GM13977 (cell line): Measurements from ENCODE around the gene TGFBR3L.

Experiments used
- DNase-seq: peaks from one replicate; pipeline ENCODE4 v3.0.0; 2012; ENCODE audit warnings: low spot score
- CTCF ChIP-seq: IDR thresholded peaks from 2 replicates; pipeline ENCODE4 v1.5.1; 2012; ENCODE audit warnings: mild to moderate bottlenecking, control low read depth; ENCODE audit not compliant: insufficient read depth; ENCODE audit errors: extremely low read depth, missing control alignments
- in situ Hi-C: fragments of 300-500 bp; cut with MboI; formaldehyde crosslinking; loops from one replicate; pipeline ENCODE4 v1.12.0; 2022; ENCODE audit warnings: low sequenced_read_pairs, low pct_unique_long_range_greater_than_20kb, mixed read lengths, inconsistent platforms; ENCODE audit not compliant: unreplicated experiment

TGFBR3L gene

DNA sequence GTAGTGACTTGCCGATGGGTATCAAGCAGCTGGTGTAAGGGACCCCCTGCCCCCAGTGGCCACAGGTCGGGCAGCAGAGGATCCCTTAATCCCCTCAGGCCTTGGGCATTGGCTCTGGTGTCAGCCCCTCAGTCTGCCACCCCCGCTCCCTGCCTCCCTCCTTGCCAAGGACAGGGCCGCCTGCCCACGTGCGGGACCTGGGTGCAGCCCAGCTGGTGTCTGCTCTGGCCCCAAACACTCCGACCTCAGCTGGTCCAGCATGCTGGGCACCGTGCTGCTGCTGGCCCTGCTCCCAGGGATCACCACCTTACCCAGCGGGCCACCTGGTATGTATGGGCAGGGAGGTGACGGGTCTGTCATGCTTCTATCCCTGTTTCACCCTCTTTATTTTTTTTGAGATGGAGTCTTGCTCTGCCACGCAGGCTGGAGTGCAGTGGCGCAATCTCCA is at the start of gene TGFBR3L:
TSS of gene TGFBR3L (plus strand) at position 233 of the 448 bp plus-strand sequence.
- TF ChIP-seq CTCF: no peak
- no peak for DNase-seq
- in situ Hi-C loops: no loop called here

GRCh38 chr19:7865262-7865911 is 49.2 kb upstream of the TGFBR3L start:
- in situ Hi-C loops: no loop called here
- no peak for DNase-seq
- no peak for TF ChIP-seq CTCF

GRCh38 chr19:7866399-7867091 is 48.1 kb upstream of the TGFBR3L start:
- no peak for DNase-seq
- TF ChIP-seq CTCF: no peak
- in situ Hi-C loops: no loop called here

GRCh38 chr19:7867092-7867844 is 47.4 kb upstream of the TGFBR3L start:
- no peak for TF ChIP-seq CTCF
- in situ Hi-C loops: no loop called here

DNA sequence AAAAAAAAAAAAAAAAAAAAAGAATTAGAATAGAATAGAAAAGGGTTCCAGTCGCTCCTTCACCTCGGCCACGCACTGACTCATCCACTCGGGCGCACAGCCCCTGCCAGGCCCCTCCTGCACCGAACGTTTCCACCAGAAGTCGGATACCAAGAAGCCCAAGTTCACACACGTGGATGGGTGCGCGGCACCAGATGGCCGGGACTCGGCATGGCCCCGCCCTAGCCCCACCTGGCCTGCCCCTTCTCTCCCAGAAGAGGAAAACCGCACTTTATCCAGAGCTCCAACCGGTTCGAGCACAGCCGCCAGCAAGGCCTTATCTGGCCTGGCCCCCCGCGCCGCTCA is 46.3 kb upstream of the TGFBR3L start:
- no peak for TF ChIP-seq CTCF
- in situ Hi-C loops: no loop called here
- DNase-seq: no peak

More at GRCh38 chr19:7867092-7867844, 47.4 kb upstream of the TGFBR3L start:
- DNase-seq: no peak

- in situ Hi-C loops: no loop called here
- TF ChIP-seq CTCF: peak; percentile 96
- DNase-seq: peak; percentile 97
These were observed 45.8 kb upstream of the TGFBR3L start for GRCh38 chr19:7868671-7869452.
